ENCODE measurements around the gene CPA1.

The CPA1 gene

GRCh38 chr7:130356121-130356875 is 24.0 kb upstream of the CPA1 start:
- DNase-seq, result no peak

DNA sequence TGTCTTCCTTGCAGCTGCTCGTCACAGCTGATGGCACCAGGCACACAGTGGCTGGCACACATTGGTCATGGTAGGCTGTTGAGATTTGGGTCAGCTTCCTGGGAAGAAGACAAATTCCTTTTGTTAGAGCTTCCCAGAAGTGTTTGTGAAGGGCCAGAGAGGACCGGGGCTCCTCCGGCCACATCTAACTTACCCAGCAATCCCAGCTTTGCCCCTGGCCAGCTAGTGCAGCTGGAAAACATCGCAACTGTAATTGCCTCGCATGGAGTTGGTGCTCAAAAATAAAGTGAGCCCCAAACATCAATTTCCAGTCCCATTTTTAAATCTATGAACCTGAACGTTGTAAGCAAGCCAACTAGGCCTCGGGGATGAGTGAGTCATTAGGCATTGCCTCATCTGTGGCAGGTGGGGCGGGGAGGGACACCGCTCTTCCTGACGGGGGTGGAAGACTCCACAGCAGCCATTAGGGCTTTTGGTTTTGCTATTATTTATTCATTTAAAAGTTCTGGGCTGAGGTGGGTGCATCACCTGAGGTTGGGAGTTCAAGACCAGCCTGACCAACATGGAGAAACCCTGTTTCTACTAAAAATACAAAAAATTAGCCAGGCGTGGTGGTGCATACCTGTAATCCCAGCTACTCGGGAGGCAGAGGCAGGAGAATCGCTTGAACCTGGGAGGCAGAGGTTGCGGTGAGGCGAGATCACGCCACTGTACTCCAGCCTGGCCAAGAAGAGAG is 23.2 kb upstream of the CPA1 start:
- DNase-seq, result no peak

DNA sequence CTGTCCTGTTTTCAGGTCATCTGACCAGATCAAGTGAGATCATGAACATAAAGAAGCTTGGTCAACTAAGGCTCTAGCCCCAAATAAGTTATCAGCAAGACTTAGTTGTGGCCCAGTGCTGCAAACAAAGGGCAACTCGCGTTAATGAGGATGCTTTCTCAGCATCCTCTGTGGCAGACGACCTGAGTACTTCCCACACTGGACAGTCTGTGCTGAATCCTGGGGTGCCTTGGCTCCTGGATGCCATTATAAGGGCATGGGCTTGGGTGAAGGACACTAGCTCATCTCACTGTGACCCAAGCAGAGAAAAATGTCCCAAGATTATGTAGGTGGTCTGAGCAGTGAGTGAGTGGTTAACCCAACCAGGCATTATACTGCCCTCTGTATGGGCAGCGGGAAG is 21.8 kb upstream of the CPA1 start:
- DNase-seq, result no peak

GRCh38 chr7:130359276-130359857 is 20.9 kb upstream of the CPA1 start:
- no peak for DNase-seq

DNA sequence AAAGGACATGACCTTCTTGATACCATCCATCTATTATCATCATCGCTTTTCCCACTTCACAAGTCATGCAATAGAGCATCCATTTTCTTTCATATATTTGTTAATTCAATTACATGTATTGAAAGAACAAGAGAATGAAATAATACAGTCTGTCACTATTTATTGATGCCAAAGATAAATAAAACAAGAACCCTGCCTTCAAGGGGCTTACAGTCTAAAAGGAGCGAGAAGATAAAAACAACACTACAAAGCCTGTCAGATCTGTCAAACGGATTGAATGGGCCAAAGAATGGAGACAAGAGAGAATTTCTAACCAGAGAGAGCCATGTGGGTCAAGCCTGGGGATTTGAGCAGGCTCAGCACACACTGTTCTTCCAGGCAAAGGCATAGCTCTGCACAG is 19.8 kb upstream of the CPA1 start:
- DNase-seq, result no peak

DNA sequence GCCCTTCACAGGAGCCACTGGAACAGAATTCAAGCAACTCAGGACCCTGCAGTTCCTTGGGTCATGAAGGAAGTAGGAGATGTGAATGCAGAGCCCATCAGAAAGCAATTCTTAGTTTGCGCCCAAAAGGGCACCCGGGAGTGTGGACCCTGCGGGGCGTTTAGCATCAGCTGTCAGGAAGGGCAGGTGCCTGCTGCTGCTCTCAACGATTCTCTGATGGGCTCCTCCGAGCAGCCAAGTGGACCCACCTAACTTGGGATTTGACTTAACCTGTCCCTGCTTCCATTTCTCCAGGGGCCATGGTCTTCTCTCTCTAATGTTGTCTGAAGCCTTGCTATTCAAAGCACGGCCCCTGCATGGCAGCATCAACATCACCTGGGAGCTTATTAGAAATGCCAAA is 18.6 kb upstream of the CPA1 start:
- no peak for DNase-seq

GRCh38 chr7:130362251-130362816 is 18.0 kb upstream of the CPA1 start:
- no peak for DNase-seq

DNA sequence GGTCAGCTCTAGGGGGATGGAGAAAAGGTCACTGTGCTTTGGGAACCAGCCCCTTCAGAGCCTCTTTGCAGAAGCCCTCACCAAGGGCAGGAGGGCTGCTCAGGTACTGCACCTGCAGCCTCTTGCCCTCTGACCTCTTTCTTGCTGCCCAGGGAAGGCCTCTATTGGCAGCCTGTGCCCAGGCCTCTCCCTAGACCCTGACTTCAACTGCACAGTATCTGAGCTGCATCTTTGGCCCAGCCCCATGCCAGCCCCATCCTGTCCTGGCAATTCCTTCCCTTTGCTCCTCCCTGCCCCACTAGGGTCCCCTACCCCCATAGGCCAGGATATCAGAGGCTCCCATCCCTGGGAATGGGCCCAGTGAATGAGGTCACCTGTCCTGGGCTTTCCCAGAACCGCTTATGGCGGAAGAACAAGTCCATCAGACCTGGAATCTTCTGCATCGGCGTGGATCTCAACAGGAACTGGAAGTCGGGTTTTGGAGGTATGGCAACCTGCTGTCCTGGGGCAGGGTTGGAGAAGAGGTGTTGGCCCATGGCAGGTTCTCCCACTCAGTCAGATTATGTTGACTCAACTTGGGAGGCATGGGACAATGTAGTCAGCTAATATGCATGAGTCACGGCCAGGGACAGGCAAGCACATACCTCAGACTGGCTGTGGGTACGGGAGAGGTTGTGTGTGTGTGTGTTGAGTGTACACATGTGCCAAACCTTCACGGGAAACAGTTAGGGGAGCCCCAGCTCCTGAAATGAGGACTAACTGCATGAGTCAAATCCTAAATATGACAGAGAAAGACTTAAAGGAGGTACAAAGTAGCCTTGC is 17.1 kb upstream of the CPA1 start:
- DNase-seq, result peak; percentile 89

- no peak for DNase-seq
Measured at GRCh38 chr7:130364451-130364850, 15.8 kb upstream of the CPA1 start.

- no peak for DNase-seq
Measured at GRCh38 chr7:130365088-130365487, 15.2 kb upstream of the CPA1 start.

GRCh38 chr7:130365511-130366441 is 14.5 kb upstream of the CPA1 start:
- DNase-seq, result peak; percentile 41

GRCh38 chr7:130366564-130366963 is 13.7 kb upstream of the CPA1 start:
- no peak for DNase-seq

DNA sequence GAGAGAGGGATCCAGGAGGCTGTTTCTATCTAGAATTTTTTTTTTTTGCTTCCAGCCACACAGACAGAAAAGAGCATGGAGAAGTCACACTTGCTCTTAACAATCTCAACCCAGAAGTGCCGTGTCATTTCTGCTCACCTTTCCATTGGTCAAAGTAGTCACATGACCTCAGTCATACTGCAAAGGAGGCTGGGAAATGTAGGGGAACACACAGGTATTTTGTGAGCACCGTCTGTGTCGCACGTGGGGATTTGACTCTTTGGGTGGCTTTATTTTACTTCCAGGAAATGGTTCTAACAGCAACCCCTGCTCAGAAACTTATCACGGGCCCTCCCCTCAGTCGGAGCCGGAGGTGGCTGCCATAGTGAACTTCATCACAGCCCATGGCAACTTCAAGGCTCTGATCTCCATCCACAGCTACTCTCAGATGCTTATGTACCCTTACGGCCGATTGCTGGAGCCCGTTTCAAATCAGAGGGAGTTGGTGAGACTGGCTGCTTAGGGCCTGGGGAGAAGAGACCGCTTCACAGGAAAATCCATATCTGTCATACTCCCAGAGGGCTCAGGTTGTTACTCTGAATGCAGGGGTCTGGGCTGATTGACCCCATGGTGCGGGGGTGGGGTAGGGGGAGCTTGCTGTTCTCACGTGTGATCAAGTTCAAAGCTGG is 13.1 kb upstream of the CPA1 start:
- DNase-seq, result peak; percentile 28

- DNase-seq, result no peak
Measured at GRCh38 chr7:130367836-130368746, 12.2 kb upstream of the CPA1 start.

- peak; percentile 22 for DNase-seq
Measured at GRCh38 chr7:130369110-130369711, 11.1 kb upstream of the CPA1 start.

DNA sequence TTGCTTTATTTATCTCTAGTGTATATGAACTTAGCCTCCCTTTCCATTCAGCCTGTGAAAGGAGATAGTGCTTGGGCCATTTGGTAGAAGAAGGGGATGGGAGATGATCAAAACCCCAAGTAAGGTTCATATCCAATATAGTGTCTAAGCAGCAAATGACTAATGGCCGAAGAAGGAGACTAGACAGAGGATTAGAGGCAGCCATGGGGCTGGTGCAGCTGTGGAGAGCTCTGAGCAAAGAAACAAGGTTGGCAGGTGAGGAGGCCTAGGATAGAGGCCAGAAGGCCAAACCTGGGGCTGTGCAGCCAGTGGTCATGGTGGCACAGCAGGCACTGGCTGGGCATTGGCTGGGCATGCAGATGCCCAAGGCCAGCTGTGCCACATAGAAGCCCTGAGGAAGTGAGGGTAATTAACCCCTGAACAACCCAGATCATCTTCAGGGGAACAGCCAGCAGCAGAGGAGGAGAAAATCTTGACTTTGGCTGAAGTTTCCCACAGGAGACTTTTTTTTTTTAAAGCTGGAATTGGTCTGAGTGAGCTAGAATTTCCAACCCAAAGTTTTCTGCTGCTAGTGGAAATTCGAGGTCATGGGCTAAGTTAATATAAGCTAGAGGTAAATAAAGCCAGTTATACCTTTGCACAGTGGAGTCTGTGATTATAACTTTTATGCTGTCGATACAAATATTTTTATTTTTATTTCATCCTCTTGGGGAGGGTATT is 10.3 kb upstream of the CPA1 start:
- no peak for DNase-seq

DNA sequence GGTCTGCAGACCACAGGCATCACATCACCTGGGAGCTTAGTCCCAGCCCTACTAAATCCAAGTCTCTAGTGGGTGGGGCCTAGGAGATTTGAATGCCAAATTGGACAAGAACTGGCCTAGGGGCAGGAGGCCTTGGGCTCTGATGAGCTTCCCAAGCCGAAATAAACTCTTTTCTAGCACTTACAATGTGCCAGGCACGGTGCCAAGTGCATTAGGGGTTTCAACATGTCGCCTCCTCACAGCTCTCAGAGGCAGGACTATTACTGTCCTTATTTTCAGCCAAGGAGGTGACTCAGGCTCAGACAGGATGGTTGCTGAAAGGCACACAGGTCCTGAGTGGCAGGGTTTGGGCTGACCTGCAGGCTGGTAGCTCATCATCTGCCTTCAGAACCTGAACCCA is 9.2 kb upstream of the CPA1 start:
- no peak for DNase-seq

GRCh38 chr7:130372402-130373165 is 7.7 kb upstream of the CPA1 start:
- DNase-seq, result no peak
